Activated CD8-positive, alpha-beta memory T cell treated with anti-CD3 and anti-CD28 coated beads, Interleukin-2, amount 50 U/mL, for 48 hours (primary cell): Measurements from ENCODE around the gene MSMO1.

ENCODE experiments used
- DNase-seq: peaks from one replicate; pipeline ENCODE4 v3.0.0-alpha.2; 2020

Gene MSMO1

GRCh38 chr4:165361810-165362209 is 34.3 kb downstream of the MSMO1 start:
- no peak for DNase-seq

GRCh38 chr4:165364452-165365080 is 37.1 kb downstream of the MSMO1 start:
- DNase-seq = no peak

- DNase-seq = no peak
These were observed 39.6 kb downstream of the MSMO1 start for GRCh38 chr4:165367040-165367439.

GRCh38 chr4:165368114-165368513 is 40.6 kb downstream of the MSMO1 start:
- no peak for DNase-seq

- no peak for DNase-seq
These were observed 41.1 kb downstream of the MSMO1 start for GRCh38 chr4:165368567-165368966.

GRCh38 chr4:165369522-165369921 is 42.1 kb downstream of the MSMO1 start:
- DNase-seq = no peak

GRCh38 chr4:165370530-165370929 is 43.1 kb downstream of the MSMO1 start:
- no peak for DNase-seq

GRCh38 chr4:165375465-165375864 is 48.0 kb downstream of the MSMO1 start:
- no peak for DNase-seq

- no peak for DNase-seq
These were observed 50.9 kb downstream of the MSMO1 start for GRCh38 chr4:165378398-165378744.

- peak; percentile 82 for DNase-seq
These were observed 51.5 kb downstream of the MSMO1 start, which contains the start of gene CPE for GRCh38 chr4:165378745-165379677. Gene CPE, plus strand, starts transcription at chr4:165379008. Its CDS starts 214 bp downstream, at chr4:165379222.

GRCh38 chr4:165379678-165380064 is 52.2 kb downstream of the MSMO1 start:
- no peak for DNase-seq

- DNase-seq = no peak
These were observed 53.3 kb downstream of the MSMO1 start for GRCh38 chr4:165380805-165381204.

- DNase-seq = no peak
These were observed 54.4 kb downstream of the MSMO1 start for GRCh38 chr4:165381821-165382373.

- DNase-seq = no peak
These were observed 55.2 kb downstream of the MSMO1 start for GRCh38 chr4:165382640-165383039.

- DNase-seq = no peak
These were observed 56.2 kb downstream of the MSMO1 start for GRCh38 chr4:165383591-165384073.

GRCh38 chr4:165384186-165384585 is 56.7 kb downstream of the MSMO1 start:
- DNase-seq = no peak

- no peak for DNase-seq
These were observed 57.1 kb downstream of the MSMO1 start for GRCh38 chr4:165384598-165384997.

GRCh38 chr4:165385126-165385525 is 57.7 kb downstream of the MSMO1 start:
- no peak for DNase-seq

- DNase-seq = no peak
These were observed 58.9 kb downstream of the MSMO1 start for GRCh38 chr4:165386328-165386727.

GRCh38 chr4:165388756-165389155 is 61.3 kb downstream of the MSMO1 start:
- no peak for DNase-seq
